GM12864 (cell line): ENCODE results near the gene PANK4.

Experiments
- DNase-seq: peaks from one replicate; pipeline ENCODE4 v3.0.0-alpha.2; 2011; ENCODE audit warnings: low read depth
- H3K4me3 ChIP-seq: 2 replicates; pipeline ENCODE4 v1.5.1; 2011; ENCODE audit warnings: mild to moderate bottlenecking, low read depth, low read length, control low read depth
- CTCF ChIP-seq: IDR thresholded peaks from 2 replicates; pipeline ENCODE4 v1.5.1; 2011; ENCODE audit warnings: low read depth, mild to moderate bottlenecking, moderate library complexity, low read length, control low read depth, inconsistent platforms; ENCODE audit errors: missing control alignments

PANK4 gene

GRCh38 chr1:2534315-2534686 lies 7.9 kb upstream of the PANK4 start:
- no peak for DNase-seq
- TF ChIP-seq CTCF: no peak

GRCh38 chr1:2533365-2533764 lies 7.0 kb upstream of the PANK4 start:
- no peak for TF ChIP-seq CTCF
- DNase-seq: no peak
- H3K4me3 ChIP-seq: no peak overlapping the region

More at GRCh38 chr1:2534315-2534686, 7.9 kb upstream of the PANK4 start:
- H3K4me3 ChIP-seq: no peak overlapping the region

- DNase-seq: no peak
- H3K4me3 ChIP-seq: no peak overlapping the region
- no peak for TF ChIP-seq CTCF
These were observed 6.2 kb upstream of the PANK4 start for GRCh38 chr1:2532485-2533160.

- no peak for TF ChIP-seq CTCF
- H3K4me3 ChIP-seq: no peak overlapping the region
- no peak for DNase-seq
These were observed 4.3 kb upstream of the PANK4 start for GRCh38 chr1:2530513-2531361.

- no peak for TF ChIP-seq CTCF
- H3K4me3 ChIP-seq: peak within 1 kb of the TSS; percentile 25
- no peak for DNase-seq
These were observed 3.6 kb upstream of the PANK4 start, which contains the start of gene HES5 for GRCh38 chr1:2529784-2530512. Gene HES5, minus strand, starts transcription at chr1:2530263. Its CDS starts 99 bp downstream, at chr1:2530164.

- DNase-seq: no peak
- no peak for TF ChIP-seq CTCF
- H3K4me3 ChIP-seq: peak overlapping the region; percentile 25
These were observed 2.8 kb upstream of the PANK4 start for GRCh38 chr1:2528966-2529783.
